SK-MEL-5 (cell line): ENCODE measurements around the gene TAF15. TPM values are rescaled to one million over a fixed set of nuclear protein-coding genes. Genes with fewer than 3 reads are reported as not detected.

Experiments
- DNase-seq: peaks from one replicate; pipeline ENCODE4 v3.0.0-alpha.2; 2016; ENCODE audit warnings: low read depth, low spot score
- in situ Hi-C: cut with HindIII; loops from 2 replicates; pipeline ENCODE4 v1.10.0; 2016; ENCODE audit warnings: low sequenced_read_pairs, high pct_unique_total_duplicates, low pct_unique_long_range_greater_than_20kb
- total RNA-seq: library from RNA; depleted of rRNA; stranded (reverse); fragments of >200 nt; shearing (Covaris generic); gene quantifications from 2 replicates; pipeline ENCODE4 v1.2.3, GENCODE V29; 2014

The TAF15 gene
- total RNA-seq, 1 experiment from 2014 or later, result 17.4 TPM

DNA sequence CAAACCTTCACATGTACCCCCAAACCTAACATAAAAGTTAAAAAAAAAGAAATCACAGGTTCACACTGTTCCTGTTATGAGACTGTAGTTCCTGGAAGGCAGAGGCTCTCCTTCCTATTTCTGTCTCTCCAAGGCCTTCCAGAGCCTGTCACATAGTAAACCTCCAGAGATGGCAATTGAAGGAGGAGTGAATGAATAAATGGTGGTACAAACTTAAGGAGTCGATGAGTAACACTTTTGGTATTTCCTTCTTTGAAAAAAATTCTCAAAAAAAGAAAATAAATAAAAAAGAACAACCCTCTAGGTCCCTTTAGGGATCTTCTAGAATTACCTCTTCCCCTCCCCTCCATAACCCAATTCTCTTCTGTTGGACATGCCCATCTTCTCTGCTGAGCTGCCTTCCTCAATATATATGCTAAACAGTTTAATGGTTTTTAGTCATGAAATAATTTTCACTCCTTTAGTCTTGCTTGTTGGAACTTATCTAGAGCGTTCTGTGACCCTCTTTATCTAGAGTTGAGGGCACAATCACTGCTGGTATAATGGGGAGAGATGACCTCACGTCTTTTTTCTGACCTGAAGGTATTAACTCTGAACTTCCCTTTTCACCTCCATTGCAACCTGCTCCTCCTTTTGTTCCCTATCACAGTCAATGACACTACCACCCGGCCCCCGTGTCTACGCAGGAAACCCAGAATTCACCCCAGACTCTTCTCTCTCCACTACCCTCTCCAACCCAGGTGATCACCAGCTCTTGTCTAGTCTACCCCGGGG, 1.7 kb upstream of the TAF15 start:
- in situ Hi-C loops, result no loop called here
- no peak for DNase-seq

DNA sequence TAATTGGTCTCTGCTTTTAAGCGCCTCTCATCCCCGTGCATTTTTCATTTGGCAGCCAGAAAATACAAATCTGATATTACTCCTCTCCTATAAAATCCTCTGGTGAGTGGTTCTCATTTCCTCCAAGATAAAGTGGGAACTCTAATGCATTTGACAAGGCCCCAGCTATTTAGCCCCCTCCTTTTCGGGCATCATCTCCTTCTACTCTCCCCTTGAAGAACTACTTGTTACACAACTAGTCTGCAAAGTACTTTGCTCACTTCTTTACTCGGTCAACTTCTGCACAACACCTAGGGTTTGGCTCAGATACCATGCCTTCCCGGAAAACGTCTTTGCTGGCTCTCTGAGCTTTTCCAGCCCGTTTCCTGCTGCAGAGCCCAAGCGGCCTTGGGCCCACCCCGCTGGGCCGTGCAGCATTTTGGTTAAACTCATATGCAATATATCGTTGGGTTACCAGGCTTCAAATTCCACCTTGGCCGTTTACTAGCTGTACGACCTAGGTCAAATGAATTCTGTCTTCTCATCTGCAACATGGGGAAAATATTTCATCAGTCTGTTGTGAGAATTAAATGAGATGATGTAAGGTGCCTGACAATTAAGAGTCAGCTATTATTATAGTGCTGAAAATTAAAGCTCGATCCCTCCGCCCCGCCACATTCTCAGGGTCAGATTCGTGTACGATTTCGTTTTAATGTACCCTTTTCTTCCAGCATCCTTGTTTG, 883 bp upstream of the TAF15 start:
- no peak for DNase-seq
- in situ Hi-C loops, result no loop called here

DNA sequence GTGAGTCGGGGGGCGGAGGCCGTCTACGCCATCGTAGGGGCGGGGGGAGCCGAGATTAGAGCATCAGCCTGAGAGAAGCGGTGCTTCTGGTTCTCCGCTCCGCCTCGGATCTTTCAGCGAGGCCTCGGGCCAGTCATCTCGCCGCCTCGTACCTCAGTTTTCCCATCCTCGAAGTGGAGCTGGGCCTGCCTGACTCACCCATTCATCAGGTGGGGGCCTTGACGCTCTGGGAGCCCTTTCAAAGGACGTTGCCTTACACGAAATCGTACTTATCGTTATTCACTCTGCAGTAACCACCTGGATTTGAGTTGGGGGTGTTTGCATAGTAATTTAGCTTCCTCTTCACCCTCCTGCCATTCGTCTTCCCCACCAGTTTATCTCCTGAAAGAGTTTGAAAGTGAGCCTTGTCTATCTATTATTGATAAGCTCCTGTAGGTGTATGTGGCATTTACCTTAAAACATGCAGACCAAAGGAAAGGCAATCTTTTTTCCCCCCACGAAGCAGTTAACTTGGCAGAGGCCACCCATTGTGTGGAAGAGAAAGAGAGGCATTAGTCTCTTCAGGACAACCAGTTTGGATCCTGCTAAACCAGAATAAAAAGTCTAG, 674 bp downstream of the TAF15 start:
- in situ Hi-C loops, result no loop called here
- peak; percentile 15 for DNase-seq

DNA sequence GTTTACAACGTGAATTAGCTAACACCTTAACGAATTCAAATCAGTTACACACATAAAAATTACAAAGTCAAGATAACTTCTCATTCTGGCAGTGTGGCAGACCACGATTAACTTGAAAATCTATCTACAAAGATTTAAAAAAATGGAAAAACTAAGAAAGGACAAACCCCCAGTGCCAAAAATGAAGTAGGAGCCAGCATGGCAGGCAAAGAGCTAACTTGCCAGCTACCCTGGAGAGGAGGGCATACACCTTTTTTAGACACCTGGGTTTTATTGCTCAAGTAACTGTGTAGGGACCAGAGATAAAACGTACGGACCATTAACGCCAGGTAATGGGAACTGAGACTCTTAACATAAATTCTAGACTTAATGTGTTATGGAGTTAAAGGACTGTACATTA, 2.5 kb downstream of the TAF15 start:
- in situ Hi-C loops, result no loop called here

DNA sequence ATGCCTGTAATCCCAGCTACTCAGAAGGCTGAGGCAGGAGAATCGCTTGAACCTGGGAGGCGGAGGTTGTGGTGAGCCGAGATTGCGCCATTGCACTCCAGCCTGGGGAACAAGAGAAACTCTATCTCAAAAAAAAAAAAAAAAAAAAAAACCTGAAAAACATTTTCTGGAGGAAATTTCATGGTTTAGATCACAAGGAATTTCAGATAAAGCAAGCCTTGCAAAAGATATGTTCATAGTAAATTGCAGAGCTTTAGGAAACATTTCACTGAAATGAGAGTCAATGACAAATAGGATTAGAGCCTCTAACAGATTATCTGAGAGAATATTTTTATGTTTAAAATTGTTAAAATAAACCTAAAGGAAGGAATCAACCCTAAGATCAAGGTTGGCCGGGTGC, 3.2 kb downstream of the TAF15 start:
- no peak for DNase-seq
- in situ Hi-C loops, result no loop called here

More for the DNA sequence above, 2.5 kb downstream of the TAF15 start:
- DNase-seq, result no peak

DNA sequence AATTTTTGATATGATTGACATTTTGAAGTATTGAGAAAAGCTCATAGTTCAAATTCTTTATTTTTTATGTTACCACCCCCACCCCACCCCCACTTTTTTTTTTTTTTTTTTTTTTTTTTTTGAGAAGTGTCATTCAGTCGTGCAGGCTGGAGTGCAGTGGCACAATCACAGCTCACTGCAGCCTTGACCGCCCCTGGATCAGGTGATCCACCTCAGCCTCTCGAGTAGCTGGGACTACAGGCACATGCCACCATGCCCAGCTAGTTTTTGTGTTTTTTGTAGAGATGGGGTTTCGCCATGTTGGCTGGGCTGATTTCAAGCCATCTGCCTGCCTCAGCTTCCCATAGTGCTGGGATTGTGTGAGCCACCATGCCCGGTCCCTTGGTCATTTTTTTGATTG, 7.4 kb downstream of the TAF15 start:
- DNase-seq, result no peak
- in situ Hi-C loops, result no loop called here

DNA sequence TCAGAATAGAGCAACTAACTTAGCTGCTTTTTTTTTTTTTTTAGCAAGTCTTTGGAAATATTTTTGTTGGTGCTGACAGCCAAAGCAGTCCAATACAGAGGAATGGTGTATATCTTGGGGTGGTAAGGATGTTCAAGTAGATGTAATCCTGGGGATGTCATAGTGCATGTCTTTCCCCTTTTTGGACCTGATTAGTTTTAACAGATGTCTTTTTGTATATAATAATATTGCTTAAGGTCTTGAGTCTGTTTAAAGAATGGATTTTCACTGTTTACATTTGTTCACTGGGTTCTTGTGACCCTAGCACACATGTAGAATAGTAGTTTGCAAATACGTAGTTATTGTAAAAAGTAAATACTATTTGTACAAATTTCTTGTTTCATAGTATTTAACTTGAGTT, 7.9 kb downstream of the TAF15 start:
- DNase-seq, result no peak
- in situ Hi-C loops, result no loop called here

DNA sequence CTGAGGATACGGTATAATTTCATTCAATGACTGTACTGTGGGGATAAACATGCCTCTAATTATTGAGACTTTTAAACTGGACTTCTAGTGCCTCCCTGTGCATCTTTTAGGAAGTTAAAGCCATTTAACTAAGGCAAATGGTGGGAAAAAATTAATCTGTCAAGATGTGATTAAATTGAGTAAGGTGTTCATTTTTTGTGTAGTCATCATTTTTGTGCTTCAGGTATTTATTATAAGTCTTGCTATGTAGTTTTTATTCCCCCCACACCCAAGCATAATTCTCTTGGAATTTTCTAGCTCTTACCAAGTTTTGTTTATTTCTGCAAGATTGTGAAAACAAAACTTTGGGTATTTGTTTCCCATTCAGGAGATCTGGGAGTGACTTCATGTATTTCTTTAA, 10.2 kb downstream of the TAF15 start:
- in situ Hi-C loops, result no loop called here
- DNase-seq, result no peak

DNA sequence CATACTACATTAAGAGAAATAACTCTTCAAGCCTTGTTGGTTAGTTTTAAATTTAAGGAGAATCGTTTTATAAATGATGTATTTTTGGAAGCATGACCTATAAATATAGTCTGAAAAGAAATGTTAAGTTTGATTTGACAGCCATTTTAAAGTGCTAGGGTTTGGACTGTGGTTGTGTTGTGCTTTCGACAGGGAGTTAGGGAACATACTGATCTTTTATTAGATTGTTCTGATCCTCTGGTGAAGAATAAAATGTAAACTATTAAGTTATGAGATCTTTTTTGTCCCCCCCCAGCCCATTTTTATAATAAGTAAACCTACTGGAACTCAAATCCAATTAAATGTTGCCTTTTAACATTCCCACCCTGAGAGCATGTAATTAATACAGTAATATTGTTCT, 12.0 kb downstream of the TAF15 start:
- in situ Hi-C loops, result no loop called here
- no peak for DNase-seq

DNA sequence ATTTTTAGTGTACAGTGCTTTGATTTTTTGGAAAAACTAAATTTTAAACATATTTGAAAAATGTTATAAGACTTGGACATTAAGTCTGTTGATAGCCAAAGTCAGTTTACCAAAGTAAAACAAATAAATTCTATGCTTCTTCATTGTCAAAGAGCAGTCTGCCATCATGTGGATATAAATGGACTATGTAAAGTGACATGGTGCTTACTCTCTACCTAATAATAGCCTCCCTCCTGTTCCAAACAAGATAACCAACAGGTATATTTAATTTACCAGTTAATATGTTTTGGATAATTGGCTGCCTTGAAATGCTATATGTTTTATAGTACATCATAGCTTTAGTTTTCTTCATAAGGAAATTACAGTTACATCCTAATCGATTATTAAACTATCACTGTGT, 15.9 kb downstream of the TAF15 start:
- in situ Hi-C loops, result no loop called here
- DNase-seq, result no peak

DNA sequence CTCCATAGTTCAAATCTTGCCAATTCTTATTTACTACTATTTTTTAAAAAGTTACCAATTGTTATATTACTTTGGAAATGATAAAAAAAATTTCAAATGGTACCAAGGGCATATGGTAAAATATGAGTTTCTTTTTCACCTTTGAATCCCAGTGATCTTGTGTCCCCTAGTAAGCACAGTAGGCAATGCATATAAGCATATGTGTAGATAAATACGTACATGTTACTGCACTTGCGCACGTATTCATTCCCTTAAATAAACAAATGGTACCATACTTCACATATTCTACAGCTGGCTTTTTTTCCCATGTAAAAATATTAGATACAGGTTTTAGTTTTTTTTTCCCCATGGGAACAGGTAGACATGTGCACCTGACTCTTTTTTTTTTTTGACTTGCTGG, 31.8 kb downstream of the TAF15 start:
- DNase-seq, result no peak
- in situ Hi-C loops, result no loop called here

DNA sequence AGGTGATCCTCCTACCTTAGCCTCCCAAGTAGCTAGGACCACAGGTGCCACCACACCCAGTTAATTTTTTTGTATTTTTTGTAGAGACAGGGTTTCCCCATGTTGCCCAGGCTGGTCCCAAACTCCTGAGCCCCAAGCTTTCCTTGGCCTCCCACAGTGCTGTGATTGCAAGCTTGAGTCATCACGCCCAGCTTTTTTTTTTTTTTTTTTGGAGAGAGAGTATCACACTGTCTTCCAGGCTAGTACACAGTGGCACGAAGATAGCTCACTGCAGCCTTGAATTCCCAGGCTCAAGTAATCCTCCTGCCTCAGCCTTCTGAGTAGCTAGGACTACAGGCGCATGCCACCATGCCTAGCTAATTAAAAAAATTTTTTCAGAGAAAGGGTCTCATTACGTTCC, 32.2 kb downstream of the TAF15 start:
- in situ Hi-C loops, result no loop called here
- no peak for DNase-seq

DNA sequence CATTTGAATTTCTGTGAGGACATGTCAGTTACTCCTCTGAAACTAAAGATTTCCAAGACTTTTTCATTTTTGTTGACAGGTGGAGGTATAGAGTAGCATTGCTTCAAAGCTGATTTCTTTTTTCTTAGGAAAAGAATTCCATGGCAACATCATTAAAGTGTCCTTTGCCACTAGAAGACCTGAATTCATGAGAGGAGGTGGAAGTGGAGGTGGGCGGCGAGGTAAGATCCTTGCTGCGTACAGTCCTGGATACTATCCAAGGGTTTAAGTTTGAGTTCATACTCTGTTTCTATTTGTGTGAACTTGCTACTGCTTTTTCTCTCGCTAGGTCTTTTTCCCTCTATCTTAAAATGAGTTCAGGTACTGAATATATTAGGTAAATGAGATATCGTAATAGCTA, 33.0 kb downstream of the TAF15 start:
- no peak for DNase-seq
- in situ Hi-C loops, result no loop called here

DNA sequence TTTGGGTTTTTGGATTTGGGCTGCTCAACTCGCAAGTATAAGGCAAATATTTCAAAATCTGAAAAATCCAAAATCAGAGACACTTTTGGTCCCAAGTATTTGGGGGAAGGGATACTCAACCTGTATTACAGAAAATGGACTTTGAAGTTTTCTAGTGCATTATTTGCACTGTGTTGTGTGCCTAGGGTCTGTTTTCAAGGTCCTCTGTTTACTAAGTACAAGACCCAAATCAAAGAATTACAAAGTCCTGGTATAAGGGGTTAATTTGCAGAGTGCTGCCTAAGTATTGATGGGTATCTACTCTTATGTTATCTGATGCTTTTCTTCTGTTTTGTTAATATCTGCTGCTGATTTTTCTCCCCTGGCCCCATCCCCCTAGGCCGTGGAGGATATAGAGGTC, 34.4 kb downstream of the TAF15 start:
- DNase-seq, result no peak
- in situ Hi-C loops, result no loop called here

DNA sequence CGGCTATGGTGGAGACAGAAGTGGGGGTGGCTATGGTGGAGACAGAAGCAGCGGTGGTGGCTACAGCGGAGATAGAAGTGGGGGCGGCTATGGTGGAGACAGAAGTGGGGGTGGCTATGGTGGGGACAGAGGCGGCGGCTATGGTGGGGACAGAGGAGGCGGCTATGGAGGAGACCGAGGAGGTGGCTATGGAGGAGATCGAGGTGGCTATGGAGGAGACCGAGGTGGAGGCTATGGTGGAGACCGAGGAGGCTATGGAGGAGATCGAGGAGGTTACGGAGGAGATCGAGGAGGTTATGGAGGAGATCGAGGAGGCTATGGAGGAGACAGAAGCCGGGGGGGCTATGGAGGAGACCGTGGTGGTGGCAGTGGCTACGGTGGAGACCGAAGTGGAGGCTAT, 35.3 kb downstream of the TAF15 start:
- DNase-seq, result no peak
- in situ Hi-C loops, result no loop called here

DNA sequence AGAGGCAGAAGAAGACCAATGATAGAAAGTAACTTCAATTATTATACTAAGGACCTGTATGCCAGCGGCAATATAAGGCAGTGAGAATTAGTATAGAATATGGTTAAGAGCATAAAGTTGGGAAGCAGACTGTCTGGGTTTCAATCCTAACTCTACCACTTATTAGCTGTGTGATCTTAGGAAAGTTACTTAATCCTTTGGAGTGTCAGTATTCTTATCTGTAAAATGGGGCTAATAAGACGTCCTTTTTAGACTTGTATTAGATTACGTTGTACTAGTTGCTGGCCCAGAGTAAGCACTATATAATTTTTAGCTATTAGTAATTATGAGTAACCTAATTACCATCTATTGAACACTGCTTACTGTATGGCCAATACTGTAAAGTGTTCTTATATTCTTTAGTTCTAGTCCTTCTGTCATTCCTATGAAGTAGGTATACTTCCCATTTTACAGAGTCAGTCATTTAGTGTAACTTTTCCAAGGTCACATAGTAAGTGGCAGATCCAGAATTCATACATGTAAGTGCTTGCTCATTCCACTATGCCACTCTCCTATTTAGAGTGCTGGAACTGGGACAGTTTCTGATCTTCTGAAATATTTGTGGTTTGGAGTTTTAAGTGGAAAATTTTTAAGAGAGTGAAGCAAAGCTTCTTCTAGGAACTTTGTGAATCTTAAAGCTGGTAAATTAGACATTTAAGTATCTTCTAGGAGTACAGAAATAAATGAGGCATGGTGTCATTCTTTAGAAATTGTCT, 36.9 kb downstream of the TAF15 start:
- in situ Hi-C loops, result no loop called here
- DNase-seq, result no peak

DNA sequence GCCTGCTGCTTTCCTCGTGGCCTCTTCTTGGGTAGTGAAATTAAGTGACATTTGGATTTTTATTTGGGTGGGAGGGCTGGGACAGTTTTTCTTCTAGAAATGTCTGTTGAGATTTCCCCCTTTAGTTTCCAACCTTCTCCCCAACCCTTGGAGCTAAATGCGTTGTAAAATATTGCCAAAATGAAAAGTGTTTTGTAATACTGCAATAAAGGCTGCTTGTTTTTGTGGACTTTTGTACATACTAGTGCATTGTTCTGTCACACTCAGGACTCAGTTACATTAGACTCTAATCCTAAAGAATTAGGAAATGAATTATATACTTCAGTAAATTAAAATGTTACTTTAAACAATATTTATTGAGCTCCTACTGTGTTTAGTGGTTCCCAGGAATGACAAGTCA, 37.7 kb downstream of the TAF15 start:
- DNase-seq, result peak; percentile 58
- in situ Hi-C loops, result no loop called here

DNA sequence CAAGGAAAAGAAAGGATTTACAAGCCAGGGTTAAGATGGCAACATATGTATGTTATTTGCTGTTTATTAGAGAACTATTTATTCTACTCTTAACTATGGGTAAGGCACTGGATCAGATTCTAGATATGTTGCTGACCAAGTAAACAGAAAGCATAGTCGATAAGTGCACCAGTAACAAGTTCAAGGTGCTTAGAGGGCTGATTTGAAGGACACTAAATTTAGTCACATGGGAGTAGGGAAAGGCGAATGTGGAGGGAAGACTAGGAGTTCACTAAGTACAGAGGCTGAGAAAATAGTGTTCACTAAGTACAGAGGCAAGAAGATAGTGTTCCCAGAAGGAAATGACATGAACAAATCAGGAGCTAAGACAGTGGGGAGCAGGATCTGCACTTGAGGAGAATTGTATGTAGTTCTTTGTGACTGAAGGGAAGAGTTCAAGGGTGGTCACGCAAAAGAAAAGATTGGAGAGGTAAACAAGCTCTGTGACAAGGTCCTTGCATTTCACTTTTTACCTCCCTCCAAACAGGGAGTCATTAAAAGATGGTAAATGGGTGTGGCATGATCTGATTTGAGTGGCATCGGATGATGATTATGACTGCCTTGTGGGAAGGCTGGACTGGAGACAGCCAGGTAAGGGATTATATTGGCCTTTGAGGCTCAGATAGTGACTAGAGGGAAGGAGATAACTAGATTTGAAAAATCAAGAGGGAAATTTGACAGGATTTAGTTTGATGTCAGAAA, 38.5 kb downstream of the TAF15 start:
- in situ Hi-C loops, result no loop called here
- DNase-seq, result no peak
